NCI-H1694 treated with DMSO at 0.1 percent for 48 hours (cell line): ENCODE measurements around the gene EMP2.
"Not testable (repeated sequence)": the region's sequence is repeated elsewhere in the genome, so short reads cannot be mapped to it uniquely, and the experiment has no call there.

Experiments
- DNase-seq: peaks from one replicate; lab custom pipeline; 2025; lab: John Stamatoyannopoulos, UW

The EMP2 gene

DNA sequence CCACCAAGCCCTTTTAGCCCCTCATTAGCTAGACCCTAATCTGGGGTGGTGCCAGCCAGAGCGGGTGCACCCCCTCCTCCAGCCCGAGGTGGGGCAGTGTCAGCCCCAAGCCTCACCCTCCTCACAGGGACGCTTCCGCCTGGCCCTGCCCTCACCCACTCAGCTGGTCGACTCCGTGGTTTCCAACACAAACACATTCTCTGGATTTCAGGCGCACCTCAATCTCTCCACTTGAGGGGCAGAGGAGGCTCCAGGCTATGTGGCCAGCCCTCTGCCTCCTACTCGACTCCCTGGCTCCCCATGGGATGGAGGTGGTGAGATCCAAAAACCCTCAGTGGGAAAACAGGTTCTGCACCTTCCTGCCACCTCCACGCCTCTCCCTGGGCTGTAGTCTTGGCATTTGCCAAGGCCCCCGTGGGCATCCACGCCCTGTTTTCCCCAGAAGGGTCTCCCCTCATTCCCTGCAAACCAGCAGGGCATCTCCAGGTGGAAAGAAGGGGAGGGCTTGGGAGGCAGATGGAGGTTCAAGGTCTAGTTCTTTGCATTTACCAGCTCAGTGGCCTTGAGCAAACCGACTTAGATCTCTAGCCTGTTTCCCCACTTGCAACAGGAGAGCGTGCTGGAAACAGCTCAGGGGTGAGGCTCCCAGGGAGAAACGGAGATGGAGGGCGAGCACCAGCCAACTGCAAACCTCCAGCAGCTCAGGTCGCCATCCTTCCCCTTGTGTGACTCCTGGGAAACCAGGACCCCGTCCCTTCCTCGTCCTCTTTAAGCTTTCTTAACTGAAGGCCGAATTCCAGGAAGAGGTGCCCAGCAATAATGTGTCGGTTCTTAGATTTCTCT lies 1.7 kb downstream of the EMP2 start:
- DNase-seq: no peak

DNA sequence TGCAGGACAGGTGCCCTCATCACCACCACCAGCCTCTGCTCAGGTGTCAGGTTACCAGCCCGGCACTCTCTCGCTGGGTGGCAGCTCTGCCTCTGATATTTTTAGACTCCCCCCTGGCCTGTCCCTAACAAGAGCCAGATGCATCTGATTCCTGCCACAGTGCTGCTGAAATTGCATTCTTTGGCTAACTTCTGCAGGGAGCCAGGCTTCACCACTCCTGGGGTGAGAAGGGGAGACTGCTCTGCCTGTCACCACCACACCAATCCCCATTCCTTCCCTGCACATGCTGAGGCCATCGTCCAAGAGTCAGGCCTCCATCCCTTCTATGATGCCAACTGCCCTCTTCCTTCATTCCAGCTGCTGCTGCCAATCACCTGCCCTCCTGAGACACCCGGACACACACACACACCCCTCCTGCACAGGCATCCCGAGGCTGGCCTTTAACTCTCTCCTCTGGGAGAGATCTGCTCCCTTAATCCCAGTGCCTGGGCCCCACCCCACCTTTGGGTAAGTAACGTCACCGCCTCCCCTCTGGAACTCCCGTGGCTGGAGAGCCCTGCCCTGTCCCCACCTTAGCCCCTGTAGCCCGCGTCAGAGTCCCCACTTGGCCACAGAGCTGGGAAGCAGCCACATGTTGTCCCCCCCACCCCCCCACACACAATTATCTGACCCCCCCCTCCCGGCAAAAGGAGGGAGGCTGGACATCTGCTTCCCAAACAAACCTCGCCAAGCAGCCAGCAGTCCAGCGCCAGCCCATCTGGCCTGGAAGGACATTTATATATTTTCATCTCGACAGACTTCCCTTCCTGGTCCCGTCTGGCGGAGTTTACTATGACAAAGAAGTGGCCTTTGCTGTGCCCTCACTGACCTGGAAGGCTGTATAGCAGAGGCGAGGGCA lies 2.8 kb downstream of the EMP2 start:
- DNase-seq: no peak

DNA sequence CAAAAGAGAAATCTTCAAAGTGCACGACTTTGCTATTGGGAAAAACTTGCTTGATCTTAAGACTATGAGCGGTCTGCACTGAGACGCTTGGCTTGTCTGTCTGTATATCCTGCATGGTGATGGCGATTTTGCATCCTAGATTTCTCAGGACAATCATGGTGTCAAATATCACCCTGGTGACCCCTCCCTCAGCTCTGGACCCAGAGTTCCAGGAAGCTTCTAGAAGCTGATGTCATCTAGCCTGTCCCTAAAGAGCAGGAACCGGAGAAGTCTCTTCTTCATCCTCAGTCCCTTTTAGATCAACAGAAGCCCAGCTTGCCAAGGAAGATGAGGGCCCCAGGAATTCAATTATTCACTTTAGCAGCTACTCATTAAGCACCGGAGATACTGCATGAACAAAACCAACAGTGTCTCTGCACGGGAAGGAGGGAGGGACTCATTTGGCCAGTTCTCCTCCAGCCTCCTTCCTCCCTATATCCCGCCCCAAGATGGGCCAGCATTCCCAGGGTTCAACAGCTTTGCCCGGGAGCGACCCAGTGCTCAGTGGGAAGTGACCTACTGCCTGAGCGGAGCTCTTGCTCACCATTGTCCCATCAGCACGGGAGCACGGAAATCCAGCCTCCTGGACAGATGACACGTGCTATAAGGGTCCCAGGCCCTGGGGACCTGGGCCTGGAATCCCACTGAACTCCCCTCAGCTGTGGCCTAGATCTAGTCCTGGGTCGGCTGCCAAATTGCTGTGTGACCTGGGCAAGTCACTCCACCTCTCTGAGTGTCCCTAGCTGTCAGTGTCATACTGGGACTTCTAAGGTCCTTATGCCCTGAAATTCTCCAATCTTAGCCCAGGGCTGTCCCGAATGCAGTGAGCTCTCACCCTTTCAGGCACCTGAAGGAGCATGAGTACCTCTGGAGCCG lies 3.8 kb downstream of the EMP2 start:
- DNase-seq: no peak

DNA sequence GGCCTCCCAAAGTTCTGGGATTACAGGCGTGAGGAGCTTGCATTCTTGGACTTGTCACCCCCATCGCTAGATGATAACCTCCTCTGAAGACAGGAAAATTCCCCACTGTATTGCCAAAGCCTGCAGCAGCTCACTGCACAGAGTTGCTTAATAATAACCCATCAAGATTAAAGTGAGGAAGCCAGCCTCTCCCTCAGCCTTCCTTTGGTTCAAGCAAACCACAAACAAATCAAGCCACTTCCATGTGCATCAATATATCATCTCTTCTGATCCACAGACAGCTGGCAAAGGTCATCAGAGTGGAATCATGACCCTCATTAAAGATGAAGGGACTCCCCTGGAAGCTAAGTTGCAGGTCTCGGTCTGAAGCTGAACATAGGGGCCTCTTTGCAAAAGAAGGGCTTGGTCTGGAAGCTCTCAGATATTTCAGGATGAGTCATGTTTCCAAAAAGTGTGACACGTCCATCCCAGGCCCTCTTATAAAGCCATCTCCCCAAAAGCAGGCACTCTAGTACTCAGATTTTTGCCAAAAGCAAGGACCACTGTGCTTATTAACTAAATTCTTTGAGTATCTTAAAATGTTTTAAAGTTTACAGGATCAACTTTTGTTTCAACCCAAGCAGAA lies 4.8 kb downstream of the EMP2 start:
- no peak for DNase-seq

DNA sequence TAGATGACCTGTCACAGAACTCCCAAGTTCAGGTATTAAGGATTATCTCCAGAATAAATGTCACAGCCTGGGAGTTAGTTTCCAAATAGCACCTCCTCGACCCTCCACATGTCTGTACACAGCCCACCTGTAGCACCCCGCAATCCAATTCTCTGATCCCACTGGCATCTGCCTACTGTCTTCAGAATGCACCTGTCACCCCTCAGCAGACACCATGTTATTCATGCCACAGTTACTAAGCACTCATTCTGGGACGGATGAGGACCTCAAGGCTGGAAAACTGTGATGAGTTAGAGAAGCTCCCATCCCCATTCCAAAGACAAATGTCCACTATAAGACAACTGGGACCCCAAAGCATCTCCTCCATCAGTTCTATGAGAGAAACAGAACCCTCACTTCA lies 7.8 kb downstream of the EMP2 start:
- no peak for DNase-seq

DNA sequence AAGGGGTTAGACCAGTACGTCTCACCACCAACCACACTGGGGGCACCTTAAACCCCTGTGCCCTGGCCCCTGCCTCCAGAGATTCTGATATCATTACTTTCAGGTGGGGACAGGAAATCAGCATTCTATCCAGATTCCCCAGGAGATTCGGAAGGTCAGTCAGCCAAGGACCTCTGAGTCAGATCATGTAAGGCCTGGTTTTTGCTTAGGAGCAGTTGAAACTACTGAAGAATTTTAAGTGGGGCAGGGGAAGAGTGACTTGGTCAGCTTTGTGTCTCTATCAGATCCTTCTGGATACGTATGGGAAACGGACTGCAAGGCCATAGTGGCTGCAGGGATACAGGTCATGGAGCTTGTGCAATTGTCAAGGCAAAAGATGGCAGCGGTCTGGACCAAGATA lies 9.0 kb downstream of the EMP2 start:
- DNase-seq: no peak

DNA sequence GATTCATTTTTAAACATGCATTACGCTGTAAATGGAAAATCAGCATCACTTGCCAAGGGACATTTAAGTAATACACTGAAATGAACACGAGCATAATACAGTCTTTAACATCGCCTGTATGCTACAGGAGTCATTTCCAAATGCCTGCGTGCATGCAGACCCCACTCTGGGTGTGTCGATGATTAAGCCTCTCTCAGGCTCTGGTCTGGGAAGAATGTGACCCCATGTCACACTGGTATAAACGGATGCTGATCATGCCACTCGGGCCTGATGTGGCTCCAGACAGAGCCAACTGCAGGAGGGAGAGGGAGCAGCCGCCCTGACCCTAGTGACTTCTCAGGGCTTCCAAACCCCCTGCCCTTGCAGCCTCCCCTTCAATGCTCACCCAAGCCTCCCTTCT lies 10.8 kb downstream of the EMP2 start:
- no peak for DNase-seq

DNA sequence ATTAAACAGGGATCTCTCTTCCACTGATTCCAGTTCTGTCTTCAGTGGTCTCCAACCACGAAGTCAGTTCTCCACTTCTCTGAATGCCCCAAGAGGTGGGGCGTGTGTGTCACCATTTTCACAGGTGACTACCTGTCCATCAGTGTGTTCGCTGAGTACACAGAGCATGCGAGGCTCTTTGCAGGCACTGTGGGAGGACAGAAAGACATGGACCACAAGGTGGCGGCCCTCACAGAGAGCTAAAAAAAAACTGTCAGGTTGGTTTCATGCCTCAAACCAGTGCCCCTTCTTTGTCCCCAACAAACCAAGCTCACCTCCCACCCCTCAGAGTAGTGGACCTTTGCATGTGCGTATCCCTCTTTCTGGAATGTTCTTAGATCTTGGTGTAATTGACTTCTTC lies 13.8 kb downstream of the EMP2 start:
- DNase-seq: no peak

DNA sequence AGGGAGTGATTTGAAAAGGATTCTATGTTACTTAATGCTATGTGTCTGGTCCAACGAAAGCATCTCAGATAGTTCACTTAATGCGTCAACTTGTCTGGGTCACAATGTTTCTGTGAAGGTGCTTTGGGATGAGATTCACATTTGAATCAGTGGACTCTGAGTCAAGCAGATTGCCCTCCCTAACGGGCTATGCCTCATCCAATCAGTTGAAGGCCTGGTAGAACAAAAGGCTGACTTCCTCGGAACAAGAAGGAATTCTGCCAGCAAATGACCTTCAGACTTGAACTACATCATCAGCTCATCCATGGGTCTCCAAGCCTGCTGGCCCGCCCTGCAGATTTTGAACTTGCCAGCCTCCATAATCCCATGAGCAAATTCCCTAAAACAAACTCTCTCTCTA lies 15.2 kb downstream of the EMP2 start:
- DNase-seq: no peak

DNA sequence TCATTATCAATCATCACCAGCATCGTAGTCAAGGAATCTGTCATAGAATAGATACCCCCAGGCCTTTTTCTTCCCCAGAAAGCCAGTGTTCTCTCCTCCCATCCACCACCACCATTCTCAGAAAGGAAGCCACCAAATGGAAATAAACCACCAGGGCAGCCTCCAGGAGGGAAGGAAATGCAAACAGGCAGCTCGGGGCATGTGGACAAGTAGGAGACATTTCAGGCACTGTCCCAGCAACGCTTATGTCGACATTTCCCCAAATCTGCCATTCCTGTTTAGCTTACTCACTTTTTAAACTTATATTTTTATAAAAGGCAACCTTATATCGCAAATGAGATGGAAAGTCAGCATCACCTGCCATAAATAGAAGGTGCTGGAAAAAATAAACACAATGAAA lies 15.8 kb downstream of the EMP2 start:
- DNase-seq: no peak

DNA sequence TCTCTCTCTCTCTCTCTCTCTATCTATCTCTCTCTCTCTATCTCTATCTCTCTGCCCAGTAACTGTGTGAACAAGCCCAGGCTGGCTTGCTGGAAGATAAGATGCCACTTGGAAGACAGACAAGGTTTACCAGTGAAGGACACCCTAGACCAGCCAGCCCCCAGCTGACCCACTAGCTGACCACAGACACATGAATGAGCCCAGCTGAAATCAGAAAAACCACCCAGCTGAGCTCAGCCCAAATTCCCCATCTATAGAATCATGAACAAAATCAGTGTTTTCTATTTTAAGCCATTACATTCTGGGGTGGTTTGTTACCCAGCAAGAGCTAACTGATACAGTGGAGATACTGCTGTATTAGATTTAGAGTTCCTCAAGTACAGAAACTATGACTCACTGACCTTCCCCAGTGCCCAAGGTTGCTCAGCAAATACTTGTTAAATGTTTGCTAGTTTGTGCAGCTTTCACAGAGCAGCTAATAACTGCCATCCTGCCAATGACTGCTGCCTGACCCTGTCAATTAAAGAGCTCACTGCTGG lies 18.0 kb downstream of the EMP2 start:
- no peak for DNase-seq

DNA sequence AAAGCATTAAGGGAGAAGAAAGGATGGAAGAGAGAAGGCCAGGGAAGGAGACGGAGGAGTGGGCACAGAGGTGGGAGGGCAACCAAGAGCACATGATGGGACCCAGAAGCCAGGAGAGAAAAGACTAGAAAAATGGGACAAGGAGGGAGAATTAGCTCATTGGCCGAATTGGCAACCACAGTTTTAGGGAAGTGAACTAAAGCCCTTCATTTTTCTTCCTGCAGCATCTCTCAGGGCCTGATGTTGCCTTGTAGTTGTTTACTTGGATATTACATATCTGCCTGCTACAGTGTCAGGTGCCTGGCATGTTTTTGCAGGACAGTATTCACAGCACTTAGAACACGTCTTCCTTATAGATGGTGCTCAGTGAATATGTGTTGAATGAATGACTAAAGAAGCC lies 19.0 kb downstream of the EMP2 start:
- DNase-seq: no peak

DNA sequence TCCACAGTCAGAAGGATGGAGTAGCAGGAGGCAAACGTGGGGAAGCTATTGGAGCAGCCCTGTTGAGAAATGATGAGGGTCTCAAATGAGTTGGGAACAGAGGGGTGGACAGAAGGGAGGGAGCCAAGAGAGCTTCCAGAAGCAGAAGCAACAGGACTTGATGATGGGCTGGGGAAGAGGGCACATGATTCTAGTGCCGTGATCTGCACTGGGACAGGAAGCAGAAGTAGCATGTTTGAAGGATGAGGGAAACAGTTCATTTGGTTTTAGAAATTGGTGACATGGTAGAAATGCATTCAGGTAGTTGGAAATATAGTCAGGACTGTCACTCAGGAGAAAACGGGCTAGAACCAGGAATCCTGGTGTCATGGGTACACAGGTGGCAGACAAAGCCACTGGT lies 19.4 kb downstream of the EMP2 start:
- DNase-seq: no peak

DNA sequence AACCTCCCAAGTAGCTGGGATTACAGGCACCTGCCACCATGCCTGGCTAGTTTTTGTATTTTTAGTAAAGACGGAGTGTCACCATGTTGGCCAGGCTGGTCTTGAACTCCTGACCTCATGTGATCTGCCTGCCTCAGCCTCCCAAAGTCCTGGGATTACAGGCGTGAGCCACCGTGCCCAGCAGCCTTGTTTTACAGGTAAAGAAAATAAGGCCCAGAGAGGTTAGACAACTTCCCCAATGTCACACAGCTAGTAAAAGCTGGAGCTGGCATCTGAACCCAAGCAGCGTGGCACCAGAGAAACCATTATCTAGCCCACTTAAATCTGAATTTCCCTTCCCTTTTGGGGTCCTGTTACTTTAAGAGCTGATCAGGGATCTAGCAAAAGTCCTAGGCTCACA lies 20.6 kb downstream of the EMP2 start:
- DNase-seq: not testable (repeated sequence)

DNA sequence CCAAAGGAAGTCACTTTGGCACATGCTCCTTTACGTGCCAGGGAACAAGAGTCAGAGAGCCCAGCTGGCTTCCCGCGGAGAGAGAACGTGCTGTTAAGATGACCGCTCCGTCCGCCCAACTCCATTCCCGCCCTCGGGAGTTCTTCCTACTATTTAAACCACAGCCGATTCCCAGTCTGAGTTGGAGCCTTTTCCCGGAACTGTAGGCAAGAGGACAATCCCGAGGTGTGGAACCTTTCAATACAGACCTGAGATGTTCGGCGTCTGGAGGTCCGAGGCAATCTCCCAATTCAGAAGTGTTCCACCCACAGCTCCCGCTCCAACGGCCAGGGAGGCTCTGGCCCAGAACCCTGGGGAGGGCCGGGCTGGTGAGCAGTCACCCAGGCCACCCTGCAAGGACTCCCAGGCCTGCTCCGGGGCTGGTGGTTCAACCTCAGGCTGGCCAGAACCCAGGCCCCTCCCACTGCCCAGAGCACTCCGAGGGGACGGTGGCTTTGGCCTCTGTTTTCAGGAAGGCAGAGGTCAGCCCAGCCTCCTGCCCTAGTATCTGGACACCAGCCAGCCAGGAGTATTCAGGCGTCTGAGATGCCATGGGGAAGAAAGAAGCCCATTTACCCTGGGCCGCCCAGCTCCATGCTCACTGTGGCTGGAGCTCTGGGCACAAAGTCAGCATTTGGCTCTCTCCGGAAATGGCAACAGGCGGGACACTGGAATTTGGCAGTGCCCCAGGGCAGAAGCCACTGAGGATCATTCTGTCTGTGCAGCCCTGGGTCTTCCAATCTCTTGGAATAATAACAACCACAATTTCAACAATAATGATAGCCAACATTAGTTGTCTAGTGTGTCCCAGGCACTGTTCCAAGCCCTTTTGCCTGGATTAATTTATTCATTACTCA lies 21.4 kb downstream of the EMP2 start:
- DNase-seq: no peak

DNA sequence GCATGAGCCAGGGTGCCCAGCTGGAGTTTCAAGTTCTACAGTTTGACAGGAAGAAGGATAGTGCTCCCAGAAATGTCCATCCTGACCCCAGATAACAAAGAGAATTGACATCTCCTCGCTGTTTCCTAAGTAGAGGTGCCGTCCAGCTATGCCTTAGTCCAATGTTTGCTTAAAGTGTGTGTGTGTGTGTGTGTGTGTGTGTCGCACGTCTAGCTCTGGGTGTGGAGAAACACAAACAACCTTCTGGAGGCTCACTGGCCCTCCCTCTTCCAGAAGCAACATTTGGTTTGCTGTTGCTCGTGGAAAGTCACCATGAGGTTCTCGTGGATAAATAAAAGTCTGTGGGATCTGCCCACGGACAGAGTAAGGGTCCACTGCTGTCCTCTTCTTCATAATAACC lies 22.1 kb downstream of the EMP2 start:
- no peak for DNase-seq

DNA sequence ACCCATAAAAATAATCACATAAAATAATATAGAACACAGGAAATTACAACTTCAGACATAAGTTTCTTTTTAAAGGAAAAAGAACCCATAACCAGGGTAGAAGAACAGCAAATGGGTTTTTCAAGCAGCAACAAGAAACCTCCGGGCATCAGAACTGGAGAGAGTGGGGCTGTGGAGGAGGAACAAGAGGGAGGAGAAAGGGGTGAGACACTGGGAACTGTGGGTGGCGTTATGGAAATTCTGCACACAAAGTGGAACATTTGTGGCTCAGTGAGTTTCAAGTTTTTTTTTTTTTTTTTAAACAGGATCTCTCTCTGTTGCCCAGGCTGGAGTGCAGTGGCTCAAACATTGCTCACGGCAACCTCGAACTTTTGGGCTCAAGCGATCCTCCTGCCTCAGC lies 22.6 kb downstream of the EMP2 start:
- DNase-seq: no peak

DNA sequence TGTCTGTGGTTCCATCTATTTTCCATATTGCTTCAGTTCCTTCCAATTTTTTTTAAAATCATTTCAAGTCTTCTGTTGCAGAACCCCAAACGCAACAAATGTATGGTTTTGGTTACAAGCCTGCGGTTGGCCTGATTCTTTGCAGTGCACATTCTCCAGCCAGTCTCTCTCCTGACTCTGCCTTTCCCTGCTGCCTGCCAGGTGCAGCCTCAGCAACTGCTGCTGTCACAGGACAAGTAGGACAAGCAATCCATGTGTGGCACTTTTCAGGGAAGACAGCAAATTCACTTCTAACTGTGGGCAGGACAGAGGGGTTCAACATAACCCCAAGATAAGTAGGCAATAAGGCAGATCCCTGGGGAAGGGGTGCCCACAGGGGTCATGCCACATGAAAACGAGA lies 24.2 kb downstream of the EMP2 start:
- no peak for DNase-seq

DNA sequence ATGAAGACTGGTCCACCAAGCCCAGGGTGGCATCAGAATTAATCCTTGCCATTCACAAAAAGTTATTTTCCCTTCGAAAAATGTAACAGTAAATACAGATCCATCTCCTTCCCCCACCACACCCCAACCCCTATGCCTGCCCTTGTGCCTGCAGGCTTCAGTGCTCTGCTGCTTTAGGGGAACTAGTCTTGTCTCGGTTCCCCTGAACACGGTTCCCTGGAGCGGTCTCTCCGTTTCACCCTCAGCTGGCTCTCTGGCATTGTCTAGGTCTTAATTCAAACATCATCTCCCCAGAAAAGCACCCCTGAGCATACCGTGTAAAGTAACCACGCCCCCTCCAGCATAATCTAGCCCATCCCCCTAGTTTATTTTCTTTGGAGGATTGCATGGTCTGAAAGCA lies 25.8 kb downstream of the EMP2 start:
- no peak for DNase-seq

DNA sequence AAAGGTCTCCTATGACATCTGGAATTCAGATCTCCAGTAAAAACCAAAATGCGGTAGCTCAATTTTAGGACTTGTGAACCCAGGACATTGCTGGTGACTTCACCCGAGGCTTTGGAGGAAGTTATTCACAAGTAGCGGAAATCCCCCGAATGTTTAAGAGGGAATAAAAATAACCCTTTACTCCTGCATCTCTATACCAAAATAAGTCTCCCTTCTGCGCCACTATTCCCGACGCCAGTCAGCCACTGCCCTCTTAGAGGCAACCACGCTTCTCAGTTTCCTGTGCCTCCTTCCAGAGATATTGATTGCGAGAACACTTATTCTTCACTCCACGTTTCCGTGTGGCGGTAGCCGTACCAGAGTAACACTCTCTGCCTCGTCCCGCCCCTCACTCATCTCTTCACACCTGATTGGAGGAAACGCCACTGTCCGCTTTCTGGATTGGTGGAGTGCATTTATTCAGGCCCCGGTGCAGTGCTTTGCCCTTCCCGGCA lies 27.4 kb downstream of the EMP2 start:
- no peak for DNase-seq
